HG03280 (cell line): Measurements from ENCODE around the gene OSM.
"Not testable (repeated sequence)": the region's sequence is repeated elsewhere in the genome, so short reads cannot be mapped to it uniquely, and the experiment has no call there.

Experiments
- ATAC-seq: cut with Tn5 transposase; IDR thresholded peaks from one replicate; pipeline ENCODE4 v1.9.1; 2021; ENCODE audit warnings: mild to moderate bottlenecking, moderate library complexity; ENCODE audit not compliant: unreplicated experiment

OSM gene

DNA sequence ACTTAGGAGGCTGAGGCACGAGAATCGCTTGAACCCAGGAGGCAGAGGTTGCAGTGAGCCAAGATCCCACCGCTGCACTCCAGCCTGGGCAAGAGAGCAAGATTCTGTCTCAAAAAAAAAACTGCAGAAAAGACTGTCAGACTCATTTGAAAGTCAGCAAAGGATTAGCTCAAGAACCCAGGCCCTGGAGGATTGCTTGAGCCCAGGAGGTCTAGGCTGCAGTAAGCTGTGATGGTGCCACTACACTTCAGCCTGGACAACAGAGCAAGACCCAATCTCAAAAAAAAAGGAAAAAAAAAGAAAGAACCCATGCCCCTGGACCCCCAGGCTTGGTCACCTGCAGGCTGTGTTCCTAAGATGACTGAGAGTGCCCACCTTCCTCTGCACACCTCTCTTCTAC, 36.3 kb downstream of the OSM start:
- ATAC-seq: no peak

DNA sequence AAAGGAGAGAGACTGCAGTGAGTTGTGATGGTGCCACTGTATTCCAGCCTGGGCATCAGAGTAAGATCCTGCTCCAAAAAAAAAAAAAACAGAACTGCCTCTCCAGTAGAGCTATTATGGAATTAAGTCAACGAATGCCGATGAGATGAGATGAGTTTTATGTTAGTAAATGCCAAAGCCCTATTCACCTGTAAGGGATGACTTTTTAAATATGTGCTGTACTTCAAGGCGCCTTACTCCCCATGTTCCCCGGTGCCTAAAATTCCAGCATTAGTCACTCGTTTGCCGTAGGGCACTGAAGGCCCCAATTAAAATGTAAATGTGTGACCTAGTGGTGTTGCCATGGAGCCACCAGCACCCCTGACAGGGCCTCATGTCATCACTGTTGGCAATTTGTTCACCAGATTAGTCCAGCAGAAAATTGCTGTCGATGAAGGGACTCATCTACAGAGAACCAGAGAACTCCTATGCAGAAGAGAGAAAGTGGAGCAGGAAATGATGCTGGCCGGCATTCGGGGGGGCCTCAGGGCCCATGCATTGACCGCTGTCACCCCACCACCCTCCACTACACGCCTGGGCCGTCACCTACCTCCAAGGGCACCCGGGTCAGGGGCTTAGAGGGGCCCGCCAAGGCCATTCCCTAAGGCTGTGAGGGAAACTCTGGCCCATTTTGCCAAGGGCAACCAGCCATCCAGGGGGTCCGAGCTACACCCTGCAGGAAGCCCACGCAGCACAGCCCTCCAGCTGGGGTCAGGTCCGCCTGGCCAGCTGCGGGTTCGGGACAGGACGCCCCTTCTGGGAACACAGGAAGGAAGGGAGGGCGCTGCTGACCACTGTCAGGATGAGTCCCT, 37.9 kb downstream of the OSM start:
- ATAC-seq: no peak

DNA sequence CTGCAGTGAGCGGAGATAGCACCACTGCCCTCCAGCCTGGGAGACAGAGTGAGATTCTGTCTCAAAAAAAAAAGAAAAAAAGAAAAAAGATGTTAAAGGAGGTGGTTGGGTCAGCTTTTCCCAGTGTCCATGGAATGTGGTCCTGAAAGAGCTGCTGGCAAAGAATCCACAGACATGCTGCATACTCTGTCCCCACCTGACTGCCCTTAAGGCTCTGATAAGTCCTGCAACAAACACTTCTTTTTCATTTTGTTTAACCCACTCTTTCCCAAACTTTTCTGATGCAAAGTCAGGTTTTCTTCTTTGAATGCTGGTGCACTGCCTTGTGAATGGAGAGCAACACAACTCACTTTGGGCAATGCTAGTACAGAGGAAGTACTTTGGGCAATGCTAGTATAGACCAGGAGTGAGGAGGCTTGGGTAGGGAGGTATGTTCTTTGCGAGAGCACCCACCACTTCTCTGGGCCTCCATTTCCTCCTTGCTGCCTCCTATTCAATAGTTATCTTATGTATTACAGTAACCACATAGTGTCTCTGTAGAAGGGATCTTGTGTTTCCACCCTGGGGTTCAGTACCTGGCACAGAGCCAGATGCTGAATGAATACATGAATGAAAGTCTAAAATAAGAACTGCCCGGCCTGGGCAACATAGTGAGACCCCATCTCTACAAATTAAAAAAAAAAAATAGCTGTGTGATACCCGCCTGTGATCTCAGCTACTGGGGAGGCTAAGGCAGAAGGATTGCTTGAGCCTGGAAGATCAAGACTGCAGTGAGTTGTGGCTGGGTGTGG, 39.0 kb downstream of the OSM start:
- ATAC-seq: no peak

- ATAC-seq: no peak
Observed at GRCh38 chr22:30226192-30226832, 40.3 kb downstream of the OSM start.

- no peak for ATAC-seq
Observed at GRCh38 chr22:30225220-30225927, 41.3 kb downstream of the OSM start.

DNA sequence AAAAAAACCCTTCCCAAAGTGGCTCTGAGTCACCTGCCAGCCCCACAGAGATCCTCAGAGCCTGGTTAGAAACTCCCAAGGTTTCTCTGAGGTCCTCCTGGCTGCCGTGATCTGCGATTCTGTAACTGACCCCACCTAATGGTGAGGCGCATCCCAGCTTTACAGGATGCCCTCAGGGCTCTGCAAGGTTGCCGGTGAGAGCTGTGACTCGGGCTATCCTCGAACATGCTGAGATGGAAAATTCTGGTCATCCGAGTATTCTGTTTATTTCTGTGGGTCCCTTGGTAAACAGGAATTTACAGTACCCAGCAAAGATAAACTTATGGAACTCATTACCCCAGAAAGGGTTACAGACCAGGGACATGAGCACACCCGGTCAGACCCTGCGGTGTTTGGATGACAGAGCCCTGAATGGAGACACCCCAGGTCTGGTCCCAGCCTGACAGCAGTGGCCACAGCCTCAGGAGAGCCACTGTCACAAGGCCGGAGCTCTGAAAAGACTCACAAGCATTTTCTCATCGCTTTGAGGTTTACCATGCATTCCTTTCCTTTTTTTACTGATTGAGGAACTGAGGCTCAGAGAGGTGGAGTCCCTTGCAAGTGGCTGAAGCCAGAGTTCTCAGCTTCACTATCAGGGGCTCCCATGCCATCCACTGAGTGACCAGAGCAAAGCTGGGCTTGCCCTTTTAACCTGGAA, 42.3 kb downstream of the OSM start:
- ATAC-seq: no peak

- ATAC-seq: no peak
Observed at GRCh38 chr22:30223303-30223702, 43.3 kb downstream of the OSM start.

GRCh38 chr22:30222321-30222720, 44.3 kb downstream of the OSM start:
- ATAC-seq: no peak

DNA sequence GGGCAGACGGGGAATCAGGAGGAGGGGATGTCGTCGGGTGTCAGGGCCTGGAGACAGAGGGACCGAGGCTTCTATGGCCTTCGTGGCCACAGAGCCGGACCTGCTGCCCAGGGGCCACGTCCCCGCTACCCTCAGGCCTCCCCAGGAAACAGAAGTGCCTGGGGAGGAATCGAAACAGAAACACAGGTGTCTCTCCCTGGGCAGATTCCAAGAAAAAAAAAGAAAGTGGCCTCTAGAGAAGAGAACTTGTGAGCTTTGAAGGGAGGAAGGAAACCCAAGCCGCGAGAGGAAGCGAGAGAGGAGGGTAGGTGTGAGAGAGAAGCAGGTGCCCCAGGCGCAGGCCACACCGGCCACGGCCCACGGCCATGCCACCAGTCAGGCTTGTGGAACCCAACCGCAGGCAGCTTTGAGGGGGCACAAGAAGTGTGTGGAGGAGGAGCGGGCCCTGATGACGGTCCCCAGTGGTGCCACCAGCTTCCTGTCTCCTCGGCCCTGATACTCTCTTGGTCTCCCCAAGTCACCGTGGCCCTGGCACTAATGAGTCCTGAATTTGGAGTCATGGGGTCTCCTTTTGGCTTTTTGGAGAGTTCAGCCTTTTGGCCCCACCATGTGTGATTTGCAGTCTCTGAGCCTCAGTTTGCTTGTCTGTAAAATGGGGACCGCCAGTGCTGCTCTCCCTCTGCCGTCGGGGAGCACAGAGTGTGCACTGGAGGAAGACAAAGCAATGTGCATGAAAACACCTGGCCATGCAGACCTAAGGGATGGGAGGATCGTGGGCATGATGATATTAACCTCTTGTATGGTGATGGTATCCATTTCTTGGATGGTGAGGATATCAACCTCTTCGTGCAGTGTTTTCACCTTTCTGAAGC, 45.3 kb downstream of the OSM start:
- no peak for ATAC-seq

DNA sequence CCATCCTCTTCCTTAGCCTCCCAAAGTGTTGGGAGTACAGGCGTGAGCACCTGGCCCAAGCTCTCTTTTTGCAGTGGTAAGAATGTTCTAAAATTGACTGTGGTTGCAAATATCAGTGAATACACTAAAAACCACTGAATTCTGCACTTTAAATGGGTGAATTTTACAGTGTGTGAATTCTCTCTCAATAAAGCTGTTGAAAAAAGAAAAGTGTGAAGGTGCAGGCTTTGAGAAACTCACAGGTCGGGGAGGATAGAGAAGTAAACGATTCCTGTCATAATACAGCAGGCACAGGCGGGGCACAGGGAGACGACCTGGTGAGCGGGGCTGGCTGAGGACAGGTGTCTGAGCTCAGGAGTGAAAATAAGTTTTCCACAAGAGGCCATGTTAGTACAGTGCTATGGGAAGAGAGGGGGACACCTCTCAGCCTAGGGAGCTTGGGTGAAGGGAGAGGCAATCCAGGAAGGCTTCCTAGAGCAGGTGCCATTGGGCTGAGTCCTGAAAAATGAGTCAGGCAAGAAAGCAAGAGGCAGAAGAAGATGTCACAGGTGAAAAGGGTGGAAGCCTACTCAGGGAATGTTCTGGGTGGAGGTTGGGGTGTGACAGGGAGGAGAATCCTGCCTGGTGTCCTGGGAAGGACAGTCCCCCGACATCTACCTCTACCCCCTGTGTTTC, 46.2 kb downstream of the OSM start:
- ATAC-seq: no peak

DNA sequence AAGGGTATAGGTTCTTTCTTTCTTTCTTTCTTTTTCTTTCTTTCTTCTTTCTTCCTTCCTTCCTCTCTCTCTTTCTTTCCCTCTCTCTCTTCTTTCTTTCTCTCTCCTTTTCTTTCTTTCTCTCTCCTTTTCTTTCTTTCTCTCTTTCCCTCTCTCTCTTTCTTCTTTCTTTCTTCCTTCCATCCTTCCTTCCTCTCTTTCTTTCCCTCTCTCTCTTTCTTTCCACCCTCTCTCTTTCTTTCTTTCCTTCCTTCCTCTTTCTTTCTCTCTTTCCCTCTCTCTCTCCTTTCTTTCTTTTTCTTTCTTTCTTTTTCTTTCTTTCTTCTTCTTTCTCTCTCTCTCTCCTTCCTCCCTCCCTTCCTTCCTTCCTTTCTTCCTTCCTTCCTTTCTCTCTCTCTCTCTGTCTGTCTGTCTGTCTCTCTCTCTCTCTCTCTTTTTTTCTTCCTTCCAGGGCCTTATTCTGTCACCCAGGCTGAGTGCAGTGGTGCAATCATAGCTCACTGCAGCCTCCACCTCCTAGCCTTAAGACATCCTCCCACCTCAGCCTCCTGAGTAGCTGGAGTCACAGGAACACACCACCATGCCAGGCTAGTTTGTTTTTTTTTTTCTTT, 46.9 kb downstream of the OSM start:
- no peak for ATAC-seq

DNA sequence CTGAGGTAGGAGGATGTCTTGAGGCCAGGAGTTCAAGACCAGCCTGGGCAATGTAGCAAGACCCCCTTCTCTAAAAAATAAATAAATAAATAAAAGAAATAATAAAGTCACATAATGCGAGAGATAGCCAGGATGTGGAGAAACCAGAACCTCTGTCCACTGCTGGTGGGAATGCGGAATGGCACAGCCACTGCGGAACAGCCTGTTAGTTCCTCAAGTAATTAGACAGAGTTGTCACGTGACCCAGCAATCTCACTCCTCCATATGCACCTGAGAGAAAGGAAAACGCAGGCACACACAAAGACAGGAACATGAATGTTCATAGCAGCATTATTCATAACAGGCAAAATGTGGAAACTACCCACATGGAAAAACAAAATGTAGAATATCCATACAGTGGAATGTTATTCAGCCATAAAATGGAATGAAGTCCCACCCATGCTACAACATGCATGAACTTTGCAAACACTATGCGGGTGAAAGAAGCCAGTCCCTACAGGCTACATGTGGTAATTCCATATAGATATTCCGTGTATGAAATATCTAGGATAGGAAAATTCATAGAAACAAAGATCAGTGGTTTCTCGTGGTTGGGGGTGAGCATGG, 47.5 kb downstream of the OSM start:
- ATAC-seq: no peak

DNA sequence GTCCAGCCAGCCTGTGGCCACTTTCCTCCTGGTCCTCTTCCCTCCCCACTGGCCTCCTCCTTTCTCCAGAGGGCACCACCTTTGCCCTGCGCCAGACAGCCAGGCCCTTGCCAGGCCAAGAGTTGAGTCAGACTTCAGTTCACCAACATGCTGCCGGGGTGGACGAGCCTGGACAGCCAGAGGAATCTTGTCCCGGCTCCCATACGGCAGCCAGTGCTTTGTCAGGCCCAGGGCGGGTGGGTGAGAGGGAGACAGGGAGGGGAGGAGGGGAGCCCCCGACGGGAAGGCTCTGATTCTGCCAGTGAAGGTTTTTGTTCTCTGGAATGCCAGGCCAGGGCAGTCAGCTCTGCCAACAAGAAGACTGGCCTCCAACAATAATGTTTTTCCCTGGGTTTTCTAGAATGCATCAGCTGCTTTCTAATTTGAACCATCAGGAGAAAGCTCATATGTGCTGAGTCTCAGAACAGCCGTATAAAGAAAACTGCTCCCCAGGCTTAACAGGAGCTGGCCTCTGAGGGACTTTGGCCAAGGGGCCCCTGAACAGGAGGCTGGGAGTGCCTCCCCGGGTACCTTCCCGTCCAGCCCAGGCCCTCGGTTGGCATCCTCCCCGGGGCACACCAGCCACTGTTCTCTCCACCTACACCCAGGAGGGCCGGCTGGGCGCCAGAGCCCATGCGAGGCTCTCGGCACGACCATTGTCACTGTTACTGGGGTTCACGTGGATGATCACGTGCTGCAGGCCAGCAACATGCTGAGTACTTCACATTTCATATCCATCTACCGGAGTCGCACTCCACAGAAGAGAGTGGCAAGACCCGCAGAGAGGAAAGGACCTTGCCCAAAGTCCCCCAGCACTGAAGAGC, 48.7 kb downstream of the OSM start:
- no peak for ATAC-seq

- ATAC-seq: no peak
Observed at GRCh38 chr22:30216710-30217109, 49.9 kb downstream of the OSM start.

- not testable (repeated sequence) for ATAC-seq
Observed at GRCh38 chr22:30216272-30216671, 50.4 kb downstream of the OSM start.

GRCh38 chr22:30214703-30215407, 51.8 kb downstream of the OSM start:
- no peak for ATAC-seq
